Measurements from ENCODE around the gene DMD. TPM values are rescaled to one million over a fixed set of nuclear protein-coding genes. Genes with fewer than 3 reads are reported as not detected.

The DMD gene
- total RNA-seq, 1 donor from 2014 or later, result 30.6 TPM

- H3K36me3 ChIP-seq, result no peaks in the 10 kb centered on the region
- no peak for DNase-seq (ENCODE audit: low spot score)
- no peak overlapping the region for H3K27ac Mint-ChIP-seq
- H3K27me3 Mint-ChIP-seq (ENCODE audit: insufficient read depth, low read depth), result no peaks in the 10 kb centered on the region
- no peaks in the 10 kb centered on the region for H3F3A ChIP-seq (ENCODE audit: low read depth)
- no peak overlapping the region for H3K4me2 ChIP-seq
- H3K4me1 ChIP-seq, result no peaks in the 10 kb centered on the region
- no peak overlapping the region for H3K9ac ChIP-seq
- H3K79me2 ChIP-seq (ENCODE audit: low read depth), result no peaks in the 10 kb centered on the region
- H3K36me3 Mint-ChIP-seq, result peaks cover 15% of the 10 kb centered on the region
- H3K27ac ChIP-seq, result no peak overlapping the region
- no peak overlapping the region for H3K4me3 ChIP-seq
- no peaks in the 10 kb centered on the region for H3K4me1 Mint-ChIP-seq
- no peaks in the 10 kb centered on the region for H3K27me3 ChIP-seq
- no peak overlapping the region for H2AFZ ChIP-seq (replicated peaks)
- H3K9me3 Mint-ChIP-seq, result peaks cover 18% of the 10 kb centered on the region
- no peak overlapping the region for H3K4me3 Mint-ChIP-seq
- H3K9me3 ChIP-seq (ENCODE audit: low read depth), result peaks cover 4% of the 10 kb centered on the region
- TF ChIP-seq EZH2phosphoT487 (IDR thresholded peaks at IDR 0.05) (no peak), EZH2 (IDR thresholded peaks at IDR 0.05) (no peak), CTCF (IDR thresholded peaks at IDR 0.05) (no peak)
- peaks cover 6% of the 10 kb centered on the region for H4K20me1 ChIP-seq (ENCODE audit: low read depth)
These were observed 1069.5 kb downstream of the DMD start for GRCh38 chrX:32141841-32142240.

- peaks cover 18% of the 10 kb centered on the region for H3K9me3 Mint-ChIP-seq
- DNase-seq (ENCODE audit: low spot score), result no peak
- Histone ChIP-seq H3K9me3 (ENCODE audit: low read depth) (peaks cover 7% of the 10 kb centered on the region), H3K27me3 (no peaks in the 10 kb centered on the region), H3K4me1 (no peaks in the 10 kb centered on the region), H3K79me2 (ENCODE audit: low read depth) (no peaks in the 10 kb centered on the region), H3K4me3 (no peak overlapping the region), H2AFZ (replicated peaks) (no peak overlapping the region), H4K20me1 (ENCODE audit: low read depth) (peaks cover 6% of the 10 kb centered on the region), H3K27ac (no peak overlapping the region), H3K9ac (no peak overlapping the region), H3K4me2 (no peak overlapping the region), H3K36me3 (no peaks in the 10 kb centered on the region), H3F3A (ENCODE audit: low read depth) (no peaks in the 10 kb centered on the region)
- peaks cover 12% of the 10 kb centered on the region for H3K36me3 Mint-ChIP-seq
- no peak overlapping the region for H3K27ac Mint-ChIP-seq
- TF ChIP-seq EZH2phosphoT487 (IDR thresholded peaks at IDR 0.05) (no peak), CTCF (IDR thresholded peaks at IDR 0.05) (no peak), EZH2 (IDR thresholded peaks at IDR 0.05) (no peak)
- H3K4me1 Mint-ChIP-seq, result no peaks in the 10 kb centered on the region
- H3K27me3 Mint-ChIP-seq (ENCODE audit: insufficient read depth, low read depth), result no peaks in the 10 kb centered on the region
- H3K4me3 Mint-ChIP-seq, result no peak overlapping the region
These were observed 1071.9 kb downstream of the DMD start for GRCh38 chrX:32139476-32139875.

- Mint-ChIP-seq H3K27me3 (ENCODE audit: insufficient read depth, low read depth) (peaks cover 3% of the 10 kb centered on the region), H3K36me3 (peaks cover 14% of the 10 kb centered on the region), H3K4me1 (no peaks in the 10 kb centered on the region), H3K4me3 (no peak overlapping the region), H3K27ac (no peak overlapping the region), H3K9me3 (peaks cover 23% of the 10 kb centered on the region)
- Histone ChIP-seq H4K20me1 (ENCODE audit: low read depth) (peaks cover 6% of the 10 kb centered on the region), H3K9ac (no peak overlapping the region), H3K4me3 (no peak overlapping the region), H3F3A (ENCODE audit: low read depth) (no peaks in the 10 kb centered on the region), H3K79me2 (ENCODE audit: low read depth) (no peaks in the 10 kb centered on the region), H2AFZ (replicated peaks) (no peak overlapping the region), H3K36me3 (no peaks in the 10 kb centered on the region), H3K27ac (no peak overlapping the region), H3K9me3 (ENCODE audit: low read depth) (peaks cover 7% of the 10 kb centered on the region), H3K4me2 (no peak overlapping the region), H3K27me3 (no peaks in the 10 kb centered on the region), H3K4me1 (no peaks in the 10 kb centered on the region)
- TF ChIP-seq EZH2 (IDR thresholded peaks at IDR 0.05) (no peak), EZH2phosphoT487 (IDR thresholded peaks at IDR 0.05) (no peak), CTCF (IDR thresholded peaks at IDR 0.05) (no peak)
- peak; percentile 51 for DNase-seq (ENCODE audit: low spot score)
These were observed 1073.8 kb downstream of the DMD start for GRCh38 chrX:32137525-32137924.

Measured in neural progenitor cell (in vitro differentiated cells).